ENCODE data around the gene HNRNPA2B1. TPM values are rescaled to one million over a fixed set of nuclear protein-coding genes. Genes with fewer than 3 reads are reported as not detected.
"Not testable (repeated sequence)": the region's sequence is repeated elsewhere in the genome, so short reads cannot be mapped to it uniquely, and the experiment has no call there.

Gene HNRNPA2B1
- total RNA-seq, 2 donors from 2014 or later, result 491 to 882 TPM

DNA sequence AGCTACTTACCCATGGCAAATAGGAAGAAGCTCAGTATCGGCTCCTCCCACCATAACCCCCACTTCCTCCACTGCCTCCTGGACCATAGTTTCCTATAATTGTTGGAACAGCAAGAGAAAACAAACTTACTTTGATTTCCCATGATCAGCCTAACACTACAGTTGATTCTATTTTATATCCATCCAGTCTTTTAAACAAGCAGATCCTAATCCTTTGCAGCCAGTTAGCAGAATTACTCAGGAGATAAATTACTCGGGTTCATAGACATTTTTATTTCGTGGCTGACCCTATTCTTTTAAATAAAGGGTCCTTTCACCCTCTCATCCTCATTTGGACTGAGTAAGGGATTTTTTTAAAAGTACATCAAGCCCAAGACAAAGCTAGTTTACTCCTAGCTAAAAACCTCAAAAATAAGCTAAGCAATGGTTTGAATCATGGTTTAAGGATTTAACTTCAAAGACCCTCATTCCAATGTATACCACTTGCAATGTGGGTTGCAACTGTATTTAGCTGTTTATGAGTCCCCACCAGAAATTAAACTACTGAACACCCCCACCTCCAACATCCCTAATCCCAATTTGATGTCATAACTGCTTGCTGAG lies 8.0 kb downstream of the HNRNPA2B1 start:
- Mint-ChIP-seq H3K4me3 (peak overlapping the region; percentile 100), H3K9me3 (no peaks in the 10 kb centered on the region), H3K27me3 (no peaks in the 10 kb centered on the region), H3K36me3 (ENCODE audit: low read depth) (peaks cover 100% of the 10 kb centered on the region), H3K4me1 (peaks cover 80% of the 10 kb centered on the region), H3K27ac (peak overlapping the region; percentile 89)
- no peak for ATAC-seq (replicated peaks)

DNA sequence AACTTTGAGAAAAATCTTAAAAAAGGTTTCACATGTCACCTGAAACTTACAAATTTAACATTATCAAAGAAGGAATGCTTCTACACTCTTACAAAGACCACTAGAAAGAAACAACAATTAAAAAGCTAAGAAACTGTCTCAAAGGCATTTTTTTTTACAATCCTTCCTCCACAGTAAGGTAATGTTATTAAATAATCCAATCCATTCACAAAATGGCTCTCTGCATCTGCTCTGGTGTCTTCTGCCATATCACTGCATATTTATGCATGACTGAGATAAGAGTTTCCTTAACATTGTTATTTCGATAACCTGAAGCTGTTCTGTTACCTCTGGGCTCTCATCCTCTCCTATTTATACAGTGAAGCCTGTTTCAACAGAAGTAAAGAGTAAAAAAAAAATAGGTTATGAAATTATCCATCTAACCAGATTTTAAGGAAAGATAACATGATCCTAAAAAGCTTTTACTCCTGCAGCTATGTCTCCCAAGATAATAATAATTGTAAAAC lies 8.5 kb downstream of the HNRNPA2B1 start:
- ATAC-seq (replicated peaks), result no peak
- Mint-ChIP-seq H3K27ac (peak overlapping the region; percentile 89), H3K4me3 (peak overlapping the region; percentile 100), H3K36me3 (ENCODE audit: low read depth) (peaks cover 100% of the 10 kb centered on the region), H3K27me3 (no peaks in the 10 kb centered on the region), H3K9me3 (no peaks in the 10 kb centered on the region), H3K4me1 (peaks cover 81% of the 10 kb centered on the region)

DNA sequence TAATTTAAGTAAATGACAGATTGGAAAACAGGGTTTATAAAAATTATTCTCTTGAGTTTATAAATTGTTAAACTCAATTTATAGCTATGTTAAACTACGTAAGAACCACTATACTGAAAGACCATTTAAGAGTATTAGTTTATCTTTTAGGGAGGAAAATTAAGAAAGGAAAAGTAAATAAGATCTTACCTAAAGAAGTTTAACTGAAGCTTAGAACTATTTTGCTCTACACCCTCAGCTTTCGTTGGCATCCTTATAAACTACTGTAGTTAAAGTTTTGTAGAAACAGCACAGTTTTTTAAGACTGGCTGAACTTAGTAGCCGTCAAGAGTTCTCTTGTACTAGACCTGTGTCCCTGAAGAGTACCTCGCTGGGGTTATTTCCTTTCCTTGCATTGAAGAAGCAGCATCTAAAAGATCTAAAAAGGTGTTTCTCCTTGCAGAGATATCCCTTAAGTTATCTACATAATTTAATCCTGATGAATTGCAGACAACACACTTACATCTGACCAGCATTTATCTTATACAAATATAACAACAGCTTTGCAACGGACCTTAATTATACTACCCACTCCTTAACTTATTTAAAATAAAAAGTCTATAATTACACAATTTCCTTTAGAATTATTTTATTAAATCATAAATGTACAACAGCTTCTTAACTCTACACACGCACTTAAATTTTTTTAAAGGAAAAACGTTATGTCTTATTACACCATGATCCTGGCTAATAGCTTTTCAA lies 9.1 kb downstream of the HNRNPA2B1 start:
- peaks cover 80% of the 10 kb centered on the region for H3K4me1 Mint-ChIP-seq
- peak overlapping the region; percentile 89 for H3K27ac Mint-ChIP-seq
- ATAC-seq (replicated peaks), result no peak
- H3K36me3 Mint-ChIP-seq (ENCODE audit: low read depth), result peaks cover 100% of the 10 kb centered on the region
- H3K27me3 Mint-ChIP-seq, result no peaks in the 10 kb centered on the region
- peak overlapping the region; percentile 18 for H3K4me3 Mint-ChIP-seq
- no peaks in the 10 kb centered on the region for H3K9me3 Mint-ChIP-seq

DNA sequence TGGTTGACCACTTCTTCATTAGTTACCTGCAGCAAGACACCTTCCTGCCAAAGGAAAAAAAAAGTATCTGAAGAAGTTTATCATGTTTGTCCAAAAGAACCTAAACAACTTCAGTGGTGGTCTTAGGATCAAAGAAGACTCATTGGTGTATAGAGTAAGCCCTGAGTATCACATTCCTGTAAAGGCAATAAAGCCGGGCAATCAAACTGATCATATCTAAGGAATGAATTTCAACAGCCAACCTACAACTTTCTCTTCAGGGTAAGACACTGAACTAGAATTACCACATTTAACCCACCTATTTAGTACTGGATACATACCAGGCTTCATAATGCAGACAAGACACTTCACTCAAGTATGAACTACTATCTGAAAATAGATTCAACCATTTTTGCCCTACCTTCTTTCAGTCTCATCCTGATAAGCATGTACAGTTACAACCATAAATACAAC lies 10.1 kb downstream of the HNRNPA2B1 start:
- Mint-ChIP-seq H3K27ac (no peak overlapping the region), H3K27me3 (no peaks in the 10 kb centered on the region), H3K36me3 (ENCODE audit: low read depth) (peaks cover 99% of the 10 kb centered on the region), H3K4me1 (peaks cover 76% of the 10 kb centered on the region), H3K4me3 (peak overlapping the region; percentile 18), H3K9me3 (no peaks in the 10 kb centered on the region)
- ATAC-seq (replicated peaks), result no peak

GRCh38 chr7:26189697-26190096 lies 10.8 kb downstream of the HNRNPA2B1 start:
- Mint-ChIP-seq H3K4me3 (no peak overlapping the region), H3K9me3 (no peaks in the 10 kb centered on the region), H3K27ac (peak overlapping the region; percentile 75), H3K27me3 (no peaks in the 10 kb centered on the region), H3K4me1 (peaks cover 74% of the 10 kb centered on the region), H3K36me3 (ENCODE audit: low read depth) (peaks cover 99% of the 10 kb centered on the region)
- no peak for ATAC-seq (replicated peaks)

- no peak for ATAC-seq (replicated peaks)
- peak overlapping the region; percentile 75 for H3K27ac Mint-ChIP-seq
- no peak overlapping the region for H3K4me3 Mint-ChIP-seq
- peaks cover 69% of the 10 kb centered on the region for H3K4me1 Mint-ChIP-seq
- H3K36me3 Mint-ChIP-seq (ENCODE audit: low read depth), result peaks cover 99% of the 10 kb centered on the region
- H3K9me3 Mint-ChIP-seq, result no peaks in the 10 kb centered on the region
- H3K27me3 Mint-ChIP-seq, result no peaks in the 10 kb centered on the region
These were observed 11.5 kb downstream of the HNRNPA2B1 start for GRCh38 chr7:26188957-26189541.

- H3K4me3 Mint-ChIP-seq, result peak overlapping the region; percentile 35
- ATAC-seq (replicated peaks), result peak; percentile 18
- H3K4me1 Mint-ChIP-seq, result peaks cover 63% of the 10 kb centered on the region
- H3K9me3 Mint-ChIP-seq, result no peaks in the 10 kb centered on the region
- H3K27ac Mint-ChIP-seq, result peak overlapping the region; percentile 75
- no peaks in the 10 kb centered on the region for H3K27me3 Mint-ChIP-seq
- peaks cover 99% of the 10 kb centered on the region for H3K36me3 Mint-ChIP-seq (ENCODE audit: low read depth)
These were observed 12.2 kb downstream of the HNRNPA2B1 start for GRCh38 chr7:26188206-26188956.

GRCh38 chr7:26187380-26188205 lies 13.0 kb downstream of the HNRNPA2B1 start:
- Mint-ChIP-seq H3K36me3 (ENCODE audit: low read depth) (peaks cover 98% of the 10 kb centered on the region), H3K9me3 (no peaks in the 10 kb centered on the region), H3K4me3 (peak overlapping the region; percentile 19), H3K4me1 (peaks cover 55% of the 10 kb centered on the region), H3K27me3 (no peaks in the 10 kb centered on the region), H3K27ac (peak overlapping the region; percentile 77)
- no peak for ATAC-seq (replicated peaks)

GRCh38 chr7:26186364-26187311 lies 13.9 kb downstream of the HNRNPA2B1 start:
- Mint-ChIP-seq H3K36me3 (ENCODE audit: low read depth) (peaks cover 98% of the 10 kb centered on the region), H3K27me3 (no peaks in the 10 kb centered on the region), H3K4me1 (peaks cover 49% of the 10 kb centered on the region), H3K27ac (peak overlapping the region; percentile 77), H3K4me3 (peak overlapping the region; percentile 19), H3K9me3 (no peaks in the 10 kb centered on the region)
- peak; percentile 44 for ATAC-seq (replicated peaks)

DNA sequence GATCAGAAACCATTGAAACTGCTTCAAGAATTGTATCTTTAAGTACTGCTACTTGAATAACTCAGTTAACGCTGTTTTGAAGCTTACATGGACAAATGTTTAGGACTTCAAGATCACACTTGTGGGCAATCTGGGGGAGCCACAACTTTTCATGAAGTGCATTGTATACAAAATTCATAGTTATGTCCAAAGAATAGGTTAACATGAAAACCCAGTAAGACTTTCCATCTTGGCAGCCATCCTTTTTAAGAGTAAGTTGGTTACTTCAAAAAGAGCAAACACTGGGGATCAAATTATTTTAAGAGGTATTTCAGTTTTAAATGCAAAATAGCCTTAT lies 14.7 kb downstream of the HNRNPA2B1 start:
- Mint-ChIP-seq H3K4me3 (peak overlapping the region; percentile 19), H3K36me3 (ENCODE audit: low read depth) (peaks cover 98% of the 10 kb centered on the region), H3K9me3 (no peaks in the 10 kb centered on the region), H3K4me1 (peaks cover 51% of the 10 kb centered on the region), H3K27me3 (no peaks in the 10 kb centered on the region), H3K27ac (peak overlapping the region; percentile 51)
- ATAC-seq (replicated peaks), result no peak

GRCh38 chr7:26185131-26185843 lies 15.3 kb downstream of the HNRNPA2B1 start:
- Mint-ChIP-seq H3K4me1 (peaks cover 49% of the 10 kb centered on the region), H3K36me3 (ENCODE audit: low read depth) (peaks cover 98% of the 10 kb centered on the region), H3K4me3 (peak overlapping the region; percentile 19)

GRCh38 chr7:26184281-26185101 lies 16.1 kb downstream of the HNRNPA2B1 start:
- Mint-ChIP-seq H3K36me3 (ENCODE audit: low read depth) (peaks cover 97% of the 10 kb centered on the region), H3K4me1 (peaks cover 51% of the 10 kb centered on the region), H3K27ac (peak overlapping the region; percentile 59)
- ATAC-seq (replicated peaks), result peak; percentile 37
- not testable (repeated sequence) for H3K4me3 Mint-ChIP-seq, H3K9me3 Mint-ChIP-seq, H3K27me3 Mint-ChIP-seq

More at GRCh38 chr7:26185131-26185843, 15.3 kb downstream of the HNRNPA2B1 start:
- ATAC-seq (replicated peaks), result peak; percentile 52
- Mint-ChIP-seq H3K27me3 (no peaks in the 10 kb centered on the region), H3K27ac (peak overlapping the region; percentile 51), H3K9me3 (no peaks in the 10 kb centered on the region)
